ENCODE results near the gene PGAM5. TPM values are rescaled to one million over a fixed set of nuclear protein-coding genes. Genes with fewer than 3 reads are reported as not detected.

PGAM5 gene
- total RNA-seq, 4 donors from 2014 or later: 23.8 to 29.6 (median 26.1) TPM

DNA sequence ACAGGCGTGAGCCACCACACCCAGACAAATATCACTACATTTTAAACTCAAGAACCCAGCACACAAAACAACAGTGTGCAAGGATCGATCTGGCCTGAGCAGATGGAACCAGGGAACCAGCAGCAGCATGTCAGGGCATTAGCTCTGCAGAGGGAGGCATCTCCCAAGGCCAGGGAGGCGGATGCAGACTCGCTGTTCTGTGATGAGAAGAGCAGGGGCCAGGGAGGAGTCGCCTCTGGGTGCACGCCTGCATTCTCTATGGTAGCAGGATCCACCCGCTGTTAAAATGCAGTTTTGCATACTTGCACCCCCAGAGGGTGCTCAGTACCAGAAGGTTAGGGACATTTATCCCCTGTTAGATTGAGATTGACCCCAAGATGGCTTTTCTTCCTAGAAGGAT, 17.9 kb downstream of the PGAM5 start:
- Histone ChIP-seq H3K4me3 (no peak overlapping the region), H3K4me1 (no peaks in the 10 kb centered on the region), H3K9me3 (no peaks in the 10 kb centered on the region), H3K36me3 (peaks cover 0 to 98% of the 10 kb centered on the region in 2 donors), H3K27me3 (no peaks in the 10 kb centered on the region), H3K27ac (no peak overlapping the region)
- 92% methylated on average over 5 of the region's 7 CpGs; no CpG with 5 or more reads in 1 of the 2 donors for WGBS, 2 donors (ENCODE audit: low coverage in 1 of 2)
- no peak for ATAC-seq
- no peak for TF ChIP-seq POLR2AphosphoS5 (IDR thresholded peaks at IDR 0.05)
- TF ChIP-seq, protein P1, sequence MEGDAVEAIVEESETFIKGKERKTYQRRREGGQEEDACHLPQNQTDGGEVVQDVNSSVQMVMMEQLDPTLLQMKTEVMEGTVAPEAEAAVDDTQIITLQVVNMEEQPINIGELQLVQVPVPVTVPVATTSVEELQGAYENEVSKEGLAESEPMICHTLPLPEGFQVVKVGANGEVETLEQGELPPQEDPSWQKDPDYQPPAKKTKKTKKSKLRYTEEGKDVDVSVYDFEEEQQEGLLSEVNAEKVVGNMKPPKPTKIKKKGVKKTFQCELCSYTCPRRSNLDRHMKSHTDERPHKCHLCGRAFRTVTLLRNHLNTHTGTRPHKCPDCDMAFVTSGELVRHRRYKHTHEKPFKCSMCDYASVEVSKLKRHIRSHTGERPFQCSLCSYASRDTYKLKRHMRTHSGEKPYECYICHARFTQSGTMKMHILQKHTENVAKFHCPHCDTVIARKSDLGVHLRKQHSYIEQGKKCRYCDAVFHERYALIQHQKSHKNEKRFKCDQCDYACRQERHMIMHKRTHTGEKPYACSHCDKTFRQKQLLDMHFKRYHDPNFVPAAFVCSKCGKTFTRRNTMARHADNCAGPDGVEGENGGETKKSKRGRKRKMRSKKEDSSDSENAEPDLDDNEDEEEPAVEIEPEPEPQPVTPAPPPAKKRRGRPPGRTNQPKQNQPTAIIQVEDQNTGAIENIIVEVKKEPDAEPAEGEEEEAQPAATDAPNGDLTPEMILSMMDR (IDR thresholded peaks at IDR 0.05): no peak
- TF ChIP-seq POLR2A (IDR thresholded peaks at IDR 0.05): no peak
- no peak for TF ChIP-seq EP300 (IDR thresholded peaks at IDR 0.05)

DNA sequence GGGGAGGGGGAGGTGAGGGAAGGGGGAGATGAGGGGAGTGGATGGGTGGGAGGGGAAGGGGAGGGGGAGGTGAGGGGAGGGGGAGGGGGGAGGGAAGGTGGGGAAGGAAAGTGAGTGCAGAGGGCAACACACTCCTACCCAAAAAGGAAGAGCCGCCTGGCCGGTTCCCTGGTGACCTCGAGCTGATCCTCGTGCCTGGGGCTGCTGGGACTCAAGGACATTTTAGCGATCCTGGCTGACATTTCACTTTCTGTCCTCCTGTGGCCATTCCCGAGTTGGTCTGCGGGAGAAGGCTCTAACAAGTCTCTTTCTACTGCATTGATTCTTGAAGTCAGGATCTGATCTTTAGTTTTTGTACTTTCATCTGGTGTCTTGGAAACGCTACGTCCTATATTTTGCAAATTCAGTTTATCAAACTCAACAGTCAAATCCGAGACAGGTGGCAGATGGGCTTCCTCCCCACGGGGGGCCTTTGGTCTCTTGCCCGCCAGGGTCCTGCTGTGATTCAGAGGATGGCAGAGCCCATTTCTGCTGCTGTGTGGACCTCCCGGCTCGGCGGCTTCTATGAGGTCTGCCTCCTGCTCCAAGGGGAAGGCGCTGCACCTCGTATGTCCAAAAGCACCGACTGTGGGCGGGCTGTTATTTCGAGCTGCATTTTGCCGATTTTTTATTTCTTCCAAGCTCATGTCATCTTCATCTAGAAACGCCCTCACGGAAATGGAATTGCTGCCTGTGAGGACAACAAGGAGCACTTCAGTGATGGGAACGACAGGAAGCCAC, 19.1 kb downstream of the PGAM5 start:
- WGBS, 2 donors (ENCODE audit: low coverage in 1 of 2): 88 to 92% methylated on average over 11 to 23 of the region's 24 CpGs
- no peak for ATAC-seq
- Histone ChIP-seq H3K36me3 (peaks cover 0 to 98% of the 10 kb centered on the region in 2 donors), H3K27ac (no peak overlapping the region), H3K4me1 (no peaks in the 10 kb centered on the region), H3K27me3 (no peaks in the 10 kb centered on the region), H3K9me3 (no peaks in the 10 kb centered on the region), H3K4me3 (no peak overlapping the region)
- no peak for TF ChIP-seq POLR2AphosphoS5 (IDR thresholded peaks at IDR 0.05)
- TF ChIP-seq POLR2A (IDR thresholded peaks at IDR 0.05): no peak
- TF ChIP-seq, protein P1 (IDR thresholded peaks at IDR 0.05): no peak
- no peak for TF ChIP-seq EP300 (IDR thresholded peaks at IDR 0.05)

DNA sequence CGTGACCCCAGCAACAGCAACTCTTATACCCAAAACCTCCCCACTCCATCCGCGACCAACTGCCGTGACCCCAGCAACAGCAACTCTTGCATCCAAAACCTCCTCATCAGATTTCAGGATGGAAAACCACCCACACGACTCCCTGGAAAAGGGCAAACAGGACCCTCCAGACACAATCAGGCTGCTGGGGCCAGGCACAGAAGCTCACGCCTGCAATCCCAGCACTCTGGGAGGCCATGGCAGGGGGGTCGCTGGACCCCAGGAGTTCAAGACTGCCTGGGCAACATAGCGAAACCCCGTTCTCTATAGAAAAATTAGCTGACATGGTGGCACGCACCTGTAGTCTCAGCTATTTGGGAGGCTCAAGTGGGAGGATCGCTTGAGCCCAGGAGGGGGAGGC, 19.7 kb downstream of the PGAM5 start:
- 91% methylated on average over 4 of the region's 11 CpGs; no CpG with 5 or more reads in 1 of the 2 donors for WGBS, 2 donors (ENCODE audit: low coverage in 1 of 2)
- Histone ChIP-seq H3K27ac (no peak overlapping the region), H3K4me3 (no peak overlapping the region), H3K27me3 (no peaks in the 10 kb centered on the region), H3K36me3 (peaks cover 0 to 98% of the 10 kb centered on the region in 2 donors), H3K9me3 (no peaks in the 10 kb centered on the region), H3K4me1 (no peaks in the 10 kb centered on the region)
- no peak for TF ChIP-seq EP300 (IDR thresholded peaks at IDR 0.05)
- TF ChIP-seq POLR2AphosphoS5 (IDR thresholded peaks at IDR 0.05): no peak
- TF ChIP-seq POLR2A (IDR thresholded peaks at IDR 0.05): no peak
- TF ChIP-seq, protein P1 (IDR thresholded peaks at IDR 0.05): no peak
- no peak for ATAC-seq

DNA sequence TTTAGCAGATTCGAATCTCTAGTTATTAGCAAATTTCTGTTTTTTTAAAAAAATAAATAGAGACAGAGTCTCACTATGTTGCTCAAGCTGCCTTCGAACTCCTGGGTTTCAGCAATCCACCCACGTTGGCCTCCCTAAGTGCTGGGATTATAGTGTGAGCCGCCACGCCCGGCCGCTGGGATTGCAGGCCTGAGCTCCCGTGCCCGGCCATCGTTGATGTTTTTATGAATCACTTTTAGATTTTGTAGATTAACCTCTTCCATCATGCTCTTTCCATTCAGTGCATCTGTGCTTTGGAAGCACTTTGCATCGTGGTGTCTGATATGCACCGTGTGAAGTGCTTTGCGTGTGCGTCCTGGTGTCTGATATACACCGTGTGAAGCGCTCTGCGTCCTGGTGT, 20.9 kb downstream of the PGAM5 start:
- no peak for ATAC-seq
- peaks cover 0 to 98% of the 10 kb centered on the region in 2 donors for H3K36me3 ChIP-seq

More for the DNA sequence above, 20.9 kb downstream of the PGAM5 start:
- no peaks in the 10 kb centered on the region for H3K27me3 ChIP-seq
- TF ChIP-seq, protein P1 (IDR thresholded peaks at IDR 0.05): no peak
- no peak for TF ChIP-seq EP300 (IDR thresholded peaks at IDR 0.05)
- no peak for TF ChIP-seq POLR2A (IDR thresholded peaks at IDR 0.05)
- no peak for TF ChIP-seq POLR2AphosphoS5 (IDR thresholded peaks at IDR 0.05)
- no peaks in the 10 kb centered on the region for H3K9me3 ChIP-seq
- no peak overlapping the region for H3K27ac ChIP-seq
- WGBS, 2 donors (ENCODE audit: low coverage in 1 of 2): 89 to 92% methylated on average over 11 to 17 of the region's 17 CpGs
- no peak overlapping the region for H3K4me3 ChIP-seq
- no peaks in the 10 kb centered on the region for H3K4me1 ChIP-seq

Measured in gastroesophageal sphincter (tissue), 4 donors.